ENCODE measurements around the gene LAMB3.

The LAMB3 gene

DNA sequence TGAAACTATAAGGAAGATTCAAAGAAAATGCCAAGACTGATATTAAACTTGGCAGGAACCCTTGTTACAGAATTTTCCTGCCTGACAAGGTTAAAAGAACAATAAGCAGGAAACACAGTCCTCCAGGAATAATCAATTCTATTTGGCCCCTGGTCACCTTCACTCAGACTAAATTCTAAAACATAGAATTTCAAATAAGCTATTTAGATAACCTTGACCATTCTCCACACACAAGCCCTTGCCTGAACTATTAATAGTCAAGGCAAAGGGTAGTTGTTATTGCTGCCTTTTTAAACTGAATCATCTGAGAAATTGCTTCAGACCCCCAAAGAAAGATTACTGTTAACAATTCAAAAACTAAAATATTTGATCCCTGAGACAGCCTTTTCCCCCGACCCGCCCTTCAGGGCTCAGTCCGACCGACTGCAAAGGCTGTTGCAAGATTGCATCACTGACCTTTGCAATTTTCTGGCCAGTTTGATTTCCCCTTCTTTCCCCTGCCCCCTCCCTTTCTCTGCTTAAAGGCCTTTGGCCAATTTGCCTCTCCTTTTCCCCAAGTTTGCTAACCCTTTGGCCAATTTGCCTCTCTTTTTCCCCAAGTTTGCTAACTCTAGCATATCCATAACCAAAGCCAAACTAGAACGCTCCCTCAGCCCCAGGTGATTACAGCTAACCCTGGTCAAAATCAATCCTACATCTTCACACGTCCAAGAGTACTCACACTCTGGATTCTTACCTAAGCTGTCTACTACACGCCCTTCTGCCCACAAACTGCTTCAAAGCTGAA, 21.6 kb upstream of the LAMB3 start:
- Mint-ChIP-seq H3K4me3 (peak overlapping the region; percentile 45), H3K27me3 (peaks cover 54% of the 10 kb centered on the region), H3K27ac (peak overlapping the region; percentile 62), H3K9me3 (peaks cover 5% of the 10 kb centered on the region), H3K4me1 (peaks cover 57% of the 10 kb centered on the region), H3K36me3 (ENCODE audit: low read depth) (peaks cover 7% of the 10 kb centered on the region)
- DNase-seq (no peak), ATAC-seq (no peak)

- H3K27me3 Mint-ChIP-seq: peaks cover 47% of the 10 kb centered on the region
- peaks cover 5% of the 10 kb centered on the region for H3K9me3 Mint-ChIP-seq
- peaks cover 57% of the 10 kb centered on the region for H3K4me1 Mint-ChIP-seq
- peak overlapping the region; percentile 45 for H3K4me3 Mint-ChIP-seq
- H3K27ac Mint-ChIP-seq: peak overlapping the region; percentile 62
- peak; percentile 29 for DNase-seq
- peaks cover 7% of the 10 kb centered on the region for H3K36me3 Mint-ChIP-seq (ENCODE audit: low read depth)
- ATAC-seq: peak; percentile 78
Measured at GRCh38 chr1:209672705-209673630, 20.7 kb upstream of the LAMB3 start.

GRCh38 chr1:209670441-209671082, 18.3 kb upstream of the LAMB3 start:
- Mint-ChIP-seq H3K4me1 (peaks cover 50% of the 10 kb centered on the region), H3K9me3 (peaks cover 5% of the 10 kb centered on the region), H3K27ac (no peak overlapping the region), H3K27me3 (peaks cover 24% of the 10 kb centered on the region), H3K36me3 (ENCODE audit: low read depth) (peaks cover 2% of the 10 kb centered on the region), H3K4me3 (no peak overlapping the region)
- ATAC-seq (no peak), DNase-seq (no peak)

GRCh38 chr1:209667708-209668107, 15.5 kb upstream of the LAMB3 start:
- Mint-ChIP-seq H3K4me1 (peaks cover 21% of the 10 kb centered on the region), H3K4me3 (no peak overlapping the region), H3K27me3 (peaks cover 11% of the 10 kb centered on the region), H3K9me3 (peaks cover 5% of the 10 kb centered on the region), H3K36me3 (ENCODE audit: low read depth) (peaks cover 6% of the 10 kb centered on the region), H3K27ac (no peak overlapping the region)
- DNase-seq: no peak
- peak; percentile 82 for ATAC-seq

DNA sequence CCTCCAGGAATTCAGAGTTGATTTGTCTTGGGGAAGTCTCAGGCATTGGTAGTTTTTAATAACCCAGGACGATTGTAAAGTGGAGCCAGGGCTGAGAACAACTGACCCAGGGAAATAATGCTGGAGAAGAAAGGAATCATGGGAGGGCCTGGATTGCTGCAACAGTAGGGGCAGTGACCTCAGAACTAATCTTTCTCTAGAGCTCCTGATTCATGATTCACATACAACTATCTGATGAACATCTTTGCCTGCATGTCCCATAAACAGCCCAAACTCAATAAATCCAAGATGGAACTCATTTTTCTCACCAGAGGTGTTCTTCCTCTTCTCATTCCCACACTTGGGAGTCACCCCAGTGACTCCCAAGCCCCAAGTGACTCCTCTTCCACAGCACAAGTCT, 14.9 kb upstream of the LAMB3 start:
- no peak for ATAC-seq
- Mint-ChIP-seq H3K4me1 (peaks cover 16% of the 10 kb centered on the region), H3K9me3 (peaks cover 5% of the 10 kb centered on the region), H3K27me3 (peaks cover 11% of the 10 kb centered on the region), H3K27ac (no peak overlapping the region), H3K36me3 (ENCODE audit: low read depth) (peaks cover 6% of the 10 kb centered on the region), H3K4me3 (no peak overlapping the region)
- DNase-seq: no peak

- Mint-ChIP-seq H3K9me3 (no peaks in the 10 kb centered on the region), H3K27me3 (peaks cover 11% of the 10 kb centered on the region), H3K36me3 (ENCODE audit: low read depth) (peaks cover 4% of the 10 kb centered on the region), H3K27ac (no peak overlapping the region), H3K4me3 (no peak overlapping the region), H3K4me1 (peaks cover 20% of the 10 kb centered on the region)
- DNase-seq (no peak), ATAC-seq (no peak)
Measured at GRCh38 chr1:209662879-209663327, 10.7 kb upstream of the LAMB3 start.

GRCh38 chr1:209661071-209661470, 8.8 kb upstream of the LAMB3 start:
- Mint-ChIP-seq H3K27ac (no peak overlapping the region), H3K9me3 (no peaks in the 10 kb centered on the region), H3K36me3 (ENCODE audit: low read depth) (peaks cover 4% of the 10 kb centered on the region), H3K27me3 (peaks cover 14% of the 10 kb centered on the region), H3K4me1 (peaks cover 20% of the 10 kb centered on the region), H3K4me3 (no peak overlapping the region)
- no peak for DNase-seq
- ATAC-seq: no peak

DNA sequence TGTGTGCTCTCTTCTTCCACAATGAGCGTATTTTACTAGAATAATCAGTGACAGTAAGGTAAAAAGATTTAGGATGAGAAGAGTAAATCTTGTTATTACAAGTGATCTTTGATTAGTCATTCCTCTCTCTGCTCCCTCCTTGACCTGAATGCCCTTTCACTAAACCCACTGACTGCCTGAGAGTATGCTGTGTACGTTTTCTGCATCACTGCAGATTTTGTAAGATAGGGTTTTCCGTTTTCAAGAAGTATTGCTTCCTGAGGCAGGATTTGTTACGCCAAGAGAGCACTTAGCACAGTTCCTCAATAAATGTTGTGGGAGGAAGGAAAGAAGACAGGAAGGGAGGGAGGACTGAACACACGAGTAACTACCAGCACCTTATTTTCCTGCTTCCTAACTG, 7.7 kb upstream of the LAMB3 start:
- peak overlapping the region; percentile 2 for H3K27ac Mint-ChIP-seq
- peaks cover 16% of the 10 kb centered on the region for H3K27me3 Mint-ChIP-seq
- peaks cover 4% of the 10 kb centered on the region for H3K36me3 Mint-ChIP-seq (ENCODE audit: low read depth)
- DNase-seq (no peak), ATAC-seq (peak; percentile 93)
- peaks cover 20% of the 10 kb centered on the region for H3K4me1 Mint-ChIP-seq
- H3K4me3 Mint-ChIP-seq: no peak overlapping the region
- no peaks in the 10 kb centered on the region for H3K9me3 Mint-ChIP-seq

DNA sequence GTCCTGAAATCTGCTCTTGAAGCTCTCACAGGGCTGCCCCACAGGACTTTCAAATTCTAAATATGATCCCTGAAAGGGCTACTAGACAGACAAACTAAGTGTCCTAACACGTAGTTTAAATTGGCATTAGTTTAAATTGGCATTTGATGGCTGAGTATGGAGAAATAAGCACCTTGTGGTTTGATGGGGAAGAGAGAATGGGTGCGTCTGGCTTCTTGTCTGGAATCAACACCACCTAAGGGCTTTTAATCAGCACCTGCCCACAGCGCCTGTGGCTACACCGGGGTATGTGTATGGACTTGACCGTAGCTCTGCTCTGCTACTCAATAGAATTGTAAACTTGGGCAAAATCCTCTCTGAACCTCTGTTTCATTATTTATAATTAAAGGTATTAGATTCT, 5.7 kb upstream of the LAMB3 start:
- H3K27me3 Mint-ChIP-seq: peaks cover 14% of the 10 kb centered on the region
- H3K9me3 Mint-ChIP-seq: no peaks in the 10 kb centered on the region
- peaks cover 29% of the 10 kb centered on the region for H3K4me1 Mint-ChIP-seq
- ATAC-seq: no peak
- peaks cover 1% of the 10 kb centered on the region for H3K36me3 Mint-ChIP-seq (ENCODE audit: low read depth)
- H3K4me3 Mint-ChIP-seq: no peak overlapping the region
- H3K27ac Mint-ChIP-seq: no peak overlapping the region
- no peak for DNase-seq

DNA sequence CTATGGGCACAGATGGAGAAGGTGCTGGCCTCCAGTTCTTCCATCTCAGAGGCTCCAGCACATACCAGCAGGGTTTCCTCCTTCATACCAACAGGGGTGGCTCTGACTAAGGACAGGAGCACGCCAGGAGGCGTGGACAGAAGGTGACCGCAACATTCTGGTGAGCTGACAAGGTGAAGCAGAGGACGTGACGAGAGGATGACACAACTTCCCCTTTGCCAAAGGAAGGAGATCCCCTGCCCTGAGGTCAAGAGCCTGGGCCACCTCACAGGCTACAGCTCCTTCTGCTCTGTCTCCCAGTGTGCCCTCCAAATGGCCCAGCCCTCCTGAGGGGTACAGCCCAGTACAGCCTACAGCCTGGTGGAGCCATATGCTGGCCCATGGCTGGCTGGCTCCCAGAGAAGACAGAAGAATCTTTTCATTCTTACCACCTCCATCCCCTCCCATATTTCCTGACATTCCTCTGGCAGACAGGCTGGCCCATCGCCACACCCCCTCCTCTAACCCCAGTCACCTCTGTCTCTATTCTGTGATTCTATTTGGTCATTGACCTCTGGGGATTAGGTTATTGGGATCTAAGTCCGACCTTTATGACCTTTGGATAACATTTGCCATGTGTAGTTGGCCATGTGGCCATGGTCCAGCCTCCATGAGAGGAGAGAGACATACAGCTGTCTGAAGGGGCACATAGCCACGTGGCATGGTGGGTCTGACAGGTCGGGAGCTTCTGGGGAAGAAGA, 5.1 kb upstream of the LAMB3 start:
- Mint-ChIP-seq H3K9me3 (no peaks in the 10 kb centered on the region), H3K36me3 (ENCODE audit: low read depth) (no peaks in the 10 kb centered on the region), H3K4me1 (peaks cover 35% of the 10 kb centered on the region), H3K27me3 (peaks cover 13% of the 10 kb centered on the region), H3K4me3 (no peak overlapping the region), H3K27ac (no peak overlapping the region)
- DNase-seq (no peak), ATAC-seq (no peak)

DNA sequence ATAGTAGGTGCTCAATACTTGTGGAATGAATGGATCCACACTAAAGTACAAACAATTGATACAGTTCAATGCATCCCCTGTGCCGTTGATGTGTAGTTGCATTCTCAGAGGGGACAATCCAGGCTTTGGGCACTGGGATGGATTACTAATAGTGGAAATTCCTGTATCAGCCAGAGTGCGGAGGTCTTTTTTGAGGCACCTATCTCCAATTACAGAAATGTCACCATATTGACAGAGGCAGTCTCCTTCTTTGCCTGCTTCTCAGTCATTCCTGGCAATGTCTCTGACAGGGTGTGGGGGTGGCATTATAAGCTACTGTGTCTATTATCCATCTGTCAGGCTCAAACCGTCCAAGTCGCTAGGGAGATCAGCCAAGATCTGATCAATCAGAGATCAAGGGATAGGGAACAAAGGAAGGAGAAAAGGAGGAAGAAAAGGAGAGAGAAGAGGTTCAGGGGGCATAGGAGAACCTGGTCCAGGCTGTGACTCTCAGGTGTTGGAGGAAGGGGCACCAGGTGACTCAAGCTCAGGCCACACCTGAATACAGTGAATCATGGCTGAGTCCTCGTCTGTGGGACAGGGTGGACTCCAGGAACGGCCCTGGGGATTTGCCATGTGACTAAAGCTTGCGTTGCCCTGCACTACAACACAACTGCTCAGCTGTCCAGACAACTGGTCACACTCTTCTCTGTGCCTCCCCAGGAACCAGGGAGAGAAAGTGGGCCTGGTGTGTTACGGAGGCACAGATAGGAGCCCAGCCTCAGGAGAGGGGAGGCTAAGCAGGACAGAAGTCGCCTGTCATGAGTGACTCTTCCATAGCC, 3.4 kb upstream of the LAMB3 start:
- no peak for ATAC-seq
- Mint-ChIP-seq H3K36me3 (ENCODE audit: low read depth) (no peaks in the 10 kb centered on the region), H3K27ac (no peak overlapping the region), H3K4me3 (no peak overlapping the region), H3K4me1 (peaks cover 46% of the 10 kb centered on the region), H3K9me3 (no peaks in the 10 kb centered on the region), H3K27me3 (peaks cover 13% of the 10 kb centered on the region)
- no peak for DNase-seq

DNA sequence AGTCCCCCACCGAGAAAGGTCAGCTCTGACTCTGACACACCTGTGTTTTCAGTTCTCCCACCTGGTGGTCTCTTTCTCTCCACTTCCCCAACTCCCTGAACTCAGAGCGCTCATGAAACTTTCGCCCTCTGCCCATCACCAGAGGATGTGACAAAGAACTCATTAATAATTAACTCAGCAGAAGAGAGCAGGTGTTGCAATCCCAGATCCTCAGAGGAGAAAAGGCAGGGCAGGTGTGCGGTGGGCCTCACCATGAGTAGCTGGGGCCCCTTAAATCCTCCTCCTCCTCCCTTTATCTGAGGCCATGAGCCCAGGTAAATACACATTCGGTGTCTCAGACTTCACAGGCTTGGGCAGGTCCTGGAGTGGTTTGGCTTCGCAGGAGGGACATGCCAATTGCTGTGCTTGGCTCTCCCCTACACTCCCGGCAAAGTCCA, 1.7 kb upstream of the LAMB3 start:
- Mint-ChIP-seq H3K27ac (no peak overlapping the region), H3K4me3 (no peak overlapping the region), H3K36me3 (ENCODE audit: low read depth) (no peaks in the 10 kb centered on the region), H3K27me3 (peaks cover 12% of the 10 kb centered on the region), H3K9me3 (no peaks in the 10 kb centered on the region), H3K4me1 (peaks cover 45% of the 10 kb centered on the region)
- ATAC-seq (no peak), DNase-seq (no peak)

DNA sequence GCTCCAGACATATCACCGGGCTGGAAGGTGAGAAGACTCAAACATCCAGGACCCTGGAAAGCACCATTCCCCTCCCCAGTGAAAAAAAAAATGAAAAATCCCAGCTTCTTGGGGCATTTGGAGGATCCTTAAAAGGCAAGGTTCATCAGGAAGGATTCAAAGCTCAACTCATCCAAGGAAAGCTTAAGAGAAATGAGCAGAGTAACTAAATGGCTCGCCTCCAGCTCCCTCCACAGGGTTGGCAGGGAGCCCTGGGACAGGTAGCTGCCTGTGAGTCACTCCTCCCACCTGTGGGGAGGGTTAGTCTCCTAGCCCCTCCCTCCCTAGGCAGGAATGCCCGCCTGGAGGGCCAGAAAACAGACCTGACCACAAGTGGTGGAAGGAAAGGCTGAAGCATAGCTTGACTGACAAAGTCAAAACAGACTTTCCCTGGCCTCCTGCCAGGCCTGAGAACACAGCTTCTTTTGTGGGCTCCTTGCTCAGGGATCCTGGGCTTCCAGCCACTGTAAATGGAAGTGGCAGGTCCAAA, 712 bp upstream of the LAMB3 start:
- Mint-ChIP-seq H3K27me3 (peaks cover 5% of the 10 kb centered on the region), H3K36me3 (ENCODE audit: low read depth) (no peaks in the 10 kb centered on the region)
- ATAC-seq: peak; percentile 61

More for the DNA sequence above, 712 bp upstream of the LAMB3 start:
- DNase-seq: peak; percentile 70
- Mint-ChIP-seq H3K4me1 (peaks cover 44% of the 10 kb centered on the region), H3K27ac (peak overlapping the region; percentile 49), H3K9me3 (no peaks in the 10 kb centered on the region), H3K4me3 (no peak overlapping the region)

Measured in activated naive CD8-positive, alpha-beta T cell treated with anti-CD3 and anti-CD28 coated beads, Interleukin-2, amount 50 U/mL, for 24 hours (primary cell).